B cell (primary cell): ENCODE results near the gene PGAM2.

Experiments used
- CTCF ChIP-seq: fragments of 200-600 bp; IDR thresholded peaks from one replicate; pipeline ENCODE4 v1.8.0; 2022; ENCODE audit warnings: antibody characterized with exemption, mild to moderate bottlenecking
- EZH2 ChIP-seq: IDR thresholded peaks from 2 replicates; pipeline ENCODE4 v1.6.1; 2012; ENCODE audit warnings: borderline replicate concordance, low read depth, mild to moderate bottlenecking, moderate library complexity, low read length; ENCODE audit not compliant: insufficient read depth, poor library complexity, severe bottlenecking

DNA sequence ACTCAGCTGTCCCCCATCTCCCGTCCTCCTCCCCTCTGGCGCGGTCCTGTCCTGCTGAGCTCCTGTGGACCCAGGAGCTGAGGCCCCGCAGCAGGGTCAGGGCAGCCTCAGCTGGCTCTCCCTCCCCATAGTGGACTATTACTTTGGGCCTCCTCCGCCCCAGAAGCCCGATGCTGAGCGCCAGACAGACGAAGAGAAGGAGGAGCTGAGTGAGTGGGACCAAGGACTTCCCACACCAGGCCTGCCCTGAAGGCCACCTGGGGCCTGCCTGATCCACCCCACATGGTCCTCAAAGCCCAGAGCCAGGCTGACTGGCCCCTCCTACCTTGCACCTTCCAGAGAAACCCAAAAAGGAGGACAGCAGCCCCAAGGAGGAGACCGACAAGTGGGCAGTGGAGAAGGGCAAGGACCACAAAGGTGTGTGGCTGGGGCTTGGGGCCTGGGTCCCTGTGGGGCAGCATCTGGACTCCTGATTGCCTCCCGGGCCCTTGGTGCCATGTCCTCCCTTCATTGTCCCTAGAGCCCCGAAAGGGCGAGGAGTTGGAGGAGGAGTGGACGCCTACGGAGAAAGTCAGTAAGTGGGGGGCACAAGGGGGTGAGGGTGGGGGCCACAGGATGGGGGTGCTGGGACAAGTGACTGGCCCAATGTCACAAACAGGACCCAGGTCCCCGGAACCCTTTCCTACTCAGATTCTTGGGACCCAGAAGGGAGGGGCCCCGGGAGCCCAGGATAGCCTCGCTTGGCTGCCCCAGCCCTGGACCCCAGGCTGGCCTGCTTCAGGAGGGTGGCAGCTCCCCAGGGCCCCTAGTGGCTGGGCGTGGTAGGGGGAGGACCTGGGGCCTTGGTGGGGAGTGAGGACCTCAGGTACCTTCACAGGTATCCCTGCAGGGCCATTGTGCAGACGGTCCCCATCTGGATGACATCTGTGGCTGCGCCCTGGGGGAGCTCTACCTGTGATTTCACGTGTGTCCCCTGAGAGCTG lies 43.7 kb upstream of the PGAM2 start:
- TF ChIP-seq CTCF (no peak), EZH2 (no peak)
